HG02840 (cell line): Measurements from ENCODE around the gene TOR1B.
A peak's percentile ranks its signal among the peaks of the same experiment; 100 is the strongest.
"Not testable (repeated sequence)": the region's sequence is repeated elsewhere in the genome, so short reads cannot be mapped to it uniquely, and the experiment has no call there.

Experiments used
- ATAC-seq: cut with Tn5 transposase; IDR thresholded peaks from one replicate; pipeline ENCODE4 v1.9.1; 2021; ENCODE audit warnings: mild to moderate bottlenecking, moderate library complexity, moderate number of reproducible peaks; ENCODE audit not compliant: unreplicated experiment, low FRiP score

TOR1B gene

DNA sequence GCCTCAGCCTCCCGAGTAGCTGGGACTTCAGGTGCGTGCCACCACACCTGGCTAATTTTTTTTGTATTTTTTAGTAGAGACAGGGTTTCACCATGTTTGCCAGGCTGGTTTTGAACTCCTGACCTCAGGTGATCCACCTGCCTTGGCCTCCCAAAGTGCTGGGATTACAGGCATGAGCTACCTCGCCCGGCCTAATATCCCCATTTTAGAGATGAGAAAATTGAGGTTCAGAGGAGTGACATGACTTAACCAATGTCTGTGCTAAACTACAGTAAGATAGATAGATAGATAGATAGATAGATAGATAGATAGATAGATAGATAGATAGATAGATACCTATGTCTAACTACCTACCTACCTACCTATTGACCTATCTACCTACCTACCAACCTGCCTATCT, 26.9 kb upstream of the TOR1B start:
- not testable (repeated sequence) for ATAC-seq

DNA sequence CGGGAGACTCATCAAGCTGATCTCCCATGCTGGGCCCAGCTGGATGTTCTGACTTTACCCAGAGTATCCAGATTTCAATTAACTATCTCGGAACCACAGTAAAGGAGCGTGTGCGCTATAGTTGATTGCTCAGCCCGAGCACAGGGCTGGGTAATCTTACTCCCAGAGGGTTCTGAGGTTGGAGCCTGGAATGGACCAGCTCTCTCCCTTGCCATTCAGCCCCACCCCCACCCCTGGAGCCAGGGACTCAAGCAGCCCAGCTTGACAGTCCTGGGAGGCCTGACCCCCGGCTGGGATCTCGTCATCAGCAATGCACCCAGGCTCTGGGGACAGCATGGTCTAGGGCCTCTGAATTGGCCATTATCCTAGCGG, 26.4 kb upstream of the TOR1B start:
- ATAC-seq: no peak

DNA sequence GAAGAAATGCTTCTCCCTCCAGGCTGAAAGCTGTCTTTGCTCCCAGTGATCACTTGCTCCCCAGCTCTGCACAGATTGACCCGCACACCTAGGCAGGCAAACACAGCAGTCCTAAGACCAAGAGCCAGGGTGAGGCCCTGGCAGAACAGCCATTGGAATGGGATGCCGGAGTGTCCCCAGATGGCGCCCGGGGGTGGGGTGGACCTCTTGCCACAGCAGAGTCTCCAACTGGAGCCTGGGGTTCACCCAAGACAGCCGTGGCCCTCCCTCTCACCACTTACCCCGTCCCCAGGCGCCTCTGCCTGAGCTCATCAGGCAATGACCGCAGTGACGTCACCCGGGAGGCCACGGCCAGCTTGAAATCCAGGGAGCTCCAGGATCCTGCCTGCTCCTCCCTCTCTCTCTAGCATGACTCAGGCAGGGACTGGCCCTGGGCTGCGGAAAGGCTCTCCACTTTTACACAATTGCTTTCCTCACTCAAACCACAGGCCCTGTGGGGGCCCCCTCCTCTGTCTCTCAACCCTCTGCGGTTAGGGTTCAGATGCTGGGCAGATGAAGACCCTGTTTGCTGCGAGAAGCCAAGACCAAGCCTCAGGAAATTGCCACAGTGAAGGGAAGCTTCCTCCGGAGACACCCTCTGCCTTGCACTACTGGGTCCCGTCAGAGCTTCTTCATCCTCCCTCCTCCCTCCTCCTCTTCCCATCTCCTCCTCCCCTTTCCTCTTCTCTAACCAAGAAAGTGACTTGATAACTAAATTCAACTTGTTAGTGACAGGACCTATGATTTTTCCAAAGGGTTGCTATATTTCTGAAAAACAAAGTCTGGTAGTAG, 25.8 kb upstream of the TOR1B start:
- no peak for ATAC-seq

DNA sequence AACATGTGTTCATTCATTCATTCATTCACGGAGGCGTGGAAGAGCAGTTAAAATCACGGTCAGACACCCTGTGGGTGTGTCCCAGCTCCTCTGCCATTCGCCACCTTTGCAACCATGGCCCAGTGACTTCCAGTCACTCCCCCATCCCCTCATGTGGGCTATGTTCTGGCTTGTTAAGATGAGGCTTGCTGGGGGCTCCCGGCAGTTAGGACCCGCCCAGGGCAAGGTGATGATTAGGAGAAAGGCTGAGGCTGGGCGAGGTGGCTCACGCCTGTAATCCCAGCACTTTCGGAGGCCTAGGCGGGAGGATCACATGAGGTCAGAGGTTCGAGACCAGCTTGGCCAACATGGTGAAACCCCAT, 25.2 kb upstream of the TOR1B start:
- no peak for ATAC-seq

DNA sequence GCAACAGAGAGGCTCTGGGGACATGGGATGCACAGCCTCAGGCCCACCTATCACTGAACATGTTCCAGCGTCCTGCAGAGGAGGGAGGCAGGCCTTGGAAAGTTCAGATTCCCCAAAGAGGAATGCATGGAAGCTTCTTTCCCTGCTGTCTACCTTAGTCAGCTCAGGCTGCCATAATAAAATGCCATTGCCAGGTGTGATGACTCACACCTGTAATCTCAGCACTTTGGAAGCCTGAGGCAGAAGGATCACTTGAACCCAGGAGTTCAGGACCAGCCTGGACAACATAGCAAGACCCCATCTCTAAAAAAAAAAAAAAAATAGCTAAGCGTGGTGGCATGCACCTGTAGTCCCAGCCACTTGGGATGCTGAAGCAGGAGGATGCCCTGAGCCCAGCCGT, 24.5 kb upstream of the TOR1B start:
- no peak for ATAC-seq

DNA sequence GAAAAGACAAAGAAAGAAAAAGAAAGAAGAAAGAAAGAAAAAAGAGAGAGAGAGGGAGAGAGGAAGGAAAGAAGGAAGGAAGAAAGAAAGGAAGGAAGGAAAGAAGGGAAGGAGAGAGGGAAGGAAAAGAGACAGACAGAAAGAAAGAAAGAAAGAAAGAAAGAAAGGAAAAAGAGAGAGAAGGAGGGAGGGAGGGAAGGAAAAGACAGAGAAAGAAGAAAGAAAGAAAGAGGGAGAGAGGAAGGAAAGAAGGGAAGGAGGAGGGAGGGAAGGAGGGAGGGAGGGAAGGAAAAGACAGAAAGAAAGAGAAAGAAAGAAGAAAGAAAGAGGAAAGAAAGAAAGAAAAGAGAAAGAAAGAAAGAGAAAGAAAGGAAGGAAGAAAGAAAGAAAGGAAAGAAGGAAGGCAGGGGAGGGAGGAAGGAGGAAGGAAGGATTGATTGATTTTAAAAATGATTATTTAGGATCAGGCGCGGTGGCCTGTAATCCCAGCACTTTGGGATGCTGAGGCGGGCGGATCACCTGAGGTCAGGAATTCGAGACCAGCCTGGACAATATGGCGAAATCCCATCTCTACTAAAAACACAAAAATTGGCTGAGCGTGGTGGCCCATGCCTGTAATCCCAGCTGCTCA, 23.3 kb upstream of the TOR1B start:
- no peak for ATAC-seq

DNA sequence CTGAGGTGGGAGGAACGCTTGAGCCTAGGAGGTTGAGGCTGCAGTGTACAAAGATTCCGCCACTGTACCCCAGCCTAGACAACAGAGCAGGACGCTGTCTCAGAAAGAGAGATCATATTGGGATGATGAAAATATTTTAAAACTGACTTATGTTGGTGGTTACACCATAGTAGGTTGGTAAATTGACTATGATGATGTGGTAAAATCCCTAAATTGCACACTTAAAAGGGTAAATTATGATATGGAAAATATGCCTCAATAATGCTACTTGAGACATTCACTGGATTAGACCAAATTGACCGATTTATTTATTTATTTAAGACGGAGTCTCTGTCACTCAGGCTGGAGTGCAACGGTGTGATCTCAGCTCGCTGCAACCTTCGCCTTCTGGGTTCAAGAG, 21.9 kb upstream of the TOR1B start:
- ATAC-seq: no peak

DNA sequence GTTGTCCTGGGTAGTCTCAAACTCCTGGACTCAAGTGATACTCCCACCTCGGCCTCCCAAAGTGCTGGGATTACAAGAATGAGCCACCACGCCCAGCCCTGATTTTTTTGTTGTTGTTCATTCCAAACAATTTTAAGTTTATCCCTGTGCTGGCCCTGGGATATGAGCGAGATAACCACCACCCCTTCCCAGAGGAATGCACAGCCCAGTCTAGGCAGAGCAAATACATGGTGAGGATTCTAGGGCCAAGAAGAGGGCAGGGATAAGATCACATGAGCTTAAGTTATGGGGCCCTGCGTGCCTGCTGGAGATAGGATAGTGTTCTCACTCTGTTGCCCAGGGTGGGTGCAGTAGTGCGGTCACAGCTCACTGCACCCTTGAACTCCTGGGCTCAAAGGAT, 21.0 kb upstream of the TOR1B start:
- no peak for ATAC-seq

DNA sequence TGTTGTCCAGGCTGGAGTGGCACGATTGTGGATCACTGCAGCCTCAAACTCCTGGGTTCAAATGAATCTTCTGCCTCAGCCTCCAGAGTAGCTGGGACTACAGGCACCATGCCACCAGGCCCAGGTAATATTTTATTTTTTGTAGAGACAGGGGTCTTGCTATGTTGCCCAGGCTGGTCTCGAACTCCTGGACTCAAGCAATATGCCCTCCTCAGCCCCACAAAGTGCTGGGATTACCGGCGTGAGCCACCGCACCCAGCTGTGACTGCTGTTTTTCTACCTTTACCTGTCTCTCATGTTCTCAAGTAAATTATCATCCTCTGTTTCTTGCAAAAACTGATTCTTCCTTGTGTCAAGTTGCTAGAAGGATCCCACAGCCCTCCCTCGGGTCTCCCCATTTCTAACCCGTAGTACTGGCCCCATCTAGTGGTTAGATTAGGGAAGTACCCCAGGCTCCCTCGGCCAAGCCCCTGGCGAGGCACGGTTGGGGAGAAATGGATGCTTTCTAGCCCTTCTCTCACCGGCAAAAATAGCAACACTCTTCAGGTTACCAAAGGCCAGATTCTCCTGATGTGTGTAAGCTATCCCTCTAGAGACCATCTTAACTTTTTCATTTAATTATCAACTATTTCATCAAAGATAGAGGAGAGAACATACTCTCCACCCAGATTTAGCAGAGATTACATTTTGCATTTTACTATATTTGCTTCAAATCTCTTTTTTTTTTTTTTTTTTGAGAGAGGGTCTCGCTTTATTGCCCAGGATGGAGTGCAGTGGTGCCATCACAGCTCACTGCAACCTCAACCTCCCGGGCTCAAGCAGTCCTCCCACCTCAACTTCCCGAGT, 19.2 kb upstream of the TOR1B start:
- no peak for ATAC-seq

DNA sequence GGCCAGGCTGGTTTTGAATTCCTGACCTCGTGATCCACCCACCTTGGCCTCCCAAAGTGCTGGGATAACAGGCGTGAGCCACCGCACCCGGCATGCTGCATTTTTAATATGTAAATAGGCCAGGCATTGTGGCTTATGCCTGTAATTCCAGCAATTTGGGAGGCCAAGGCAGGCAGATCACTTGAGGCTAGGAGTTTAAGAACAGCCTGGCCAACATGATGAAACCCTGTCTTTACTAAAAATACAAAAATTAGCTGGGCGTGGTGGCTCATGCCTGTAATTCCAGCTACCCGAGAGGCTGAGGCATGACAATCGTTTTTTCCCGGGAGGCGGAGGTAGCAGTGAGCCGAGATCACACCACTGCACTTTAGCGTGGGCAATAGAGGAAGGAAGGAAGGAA, 18.0 kb upstream of the TOR1B start:
- not testable (repeated sequence) for ATAC-seq

DNA sequence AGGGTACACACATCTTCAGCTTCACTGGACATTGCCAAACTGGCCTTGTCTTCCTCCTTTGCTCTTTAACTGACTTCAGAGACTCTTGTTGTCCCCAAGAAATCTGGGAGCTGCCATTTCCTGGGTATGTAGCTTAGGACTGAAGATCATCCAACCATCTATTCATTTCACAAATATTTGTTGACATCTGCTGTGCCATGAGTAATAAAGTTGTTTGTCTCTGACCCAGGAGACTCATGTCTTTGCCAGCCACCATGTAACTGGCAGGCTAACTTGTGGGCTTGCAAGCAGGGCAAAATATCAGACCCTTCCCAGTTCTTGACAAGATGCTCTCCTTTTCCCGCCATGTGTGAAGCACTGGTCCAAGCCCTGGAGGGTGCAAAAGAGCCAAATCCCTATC, 17.1 kb upstream of the TOR1B start:
- no peak for ATAC-seq

DNA sequence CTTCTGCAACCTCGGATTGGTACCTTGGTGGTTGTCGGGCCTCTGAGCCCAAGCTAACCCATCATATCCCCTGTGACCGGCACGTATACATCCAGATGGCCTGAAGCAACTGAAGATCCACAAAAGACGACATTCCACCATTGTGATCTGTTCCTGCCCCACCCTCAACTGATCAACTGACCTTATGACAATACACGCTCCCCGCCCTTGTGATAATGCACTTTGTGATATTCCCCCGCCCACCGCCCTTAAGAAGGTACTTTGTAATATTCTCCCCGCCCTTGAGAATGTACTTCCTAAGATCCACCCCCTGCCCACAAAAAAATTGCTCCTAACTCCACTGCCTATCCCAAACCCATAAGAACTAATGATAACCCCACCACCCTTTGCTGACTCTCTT, 16.5 kb upstream of the TOR1B start:
- ATAC-seq: no peak

DNA sequence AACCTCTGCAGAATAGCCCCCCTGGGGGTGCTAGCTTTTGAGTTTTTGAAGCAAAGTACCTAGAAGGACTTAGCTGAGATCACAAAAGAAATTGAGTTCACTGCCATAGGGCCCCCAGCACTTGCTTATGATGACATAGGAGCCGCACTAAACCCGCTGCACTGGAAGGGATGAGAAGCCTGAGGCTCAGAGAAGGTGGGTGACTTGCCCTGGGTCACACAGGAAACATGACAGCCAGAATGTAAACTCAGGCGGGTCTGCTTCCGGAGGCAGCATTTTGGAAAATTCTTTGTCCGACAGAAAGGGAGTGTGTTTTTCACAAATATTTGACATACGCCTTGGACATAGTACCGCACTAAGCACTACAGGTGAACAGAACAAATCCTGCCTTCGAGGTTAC, 8.4 kb upstream of the TOR1B start:
- ATAC-seq: no peak

DNA sequence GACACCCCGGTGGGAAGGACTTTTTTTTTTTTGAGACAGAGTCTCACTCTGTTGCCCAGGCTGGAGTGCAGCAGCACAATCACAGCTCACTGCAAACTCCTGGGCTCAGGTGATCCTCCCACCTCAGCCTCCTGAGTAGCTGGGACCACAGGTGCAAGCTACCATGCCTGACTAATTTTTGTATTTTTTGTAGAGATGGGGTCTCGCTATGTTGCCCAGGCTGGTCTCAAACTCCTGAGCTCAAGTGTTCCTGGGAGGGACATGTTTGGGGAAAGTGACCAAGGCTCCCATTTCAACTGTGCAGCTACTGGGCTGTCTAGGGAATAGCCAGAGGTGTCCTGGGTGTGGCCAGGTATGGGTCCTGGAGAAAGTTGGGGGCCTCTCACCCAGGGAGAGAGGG, 7.0 kb upstream of the TOR1B start:
- not testable (repeated sequence) for ATAC-seq

DNA sequence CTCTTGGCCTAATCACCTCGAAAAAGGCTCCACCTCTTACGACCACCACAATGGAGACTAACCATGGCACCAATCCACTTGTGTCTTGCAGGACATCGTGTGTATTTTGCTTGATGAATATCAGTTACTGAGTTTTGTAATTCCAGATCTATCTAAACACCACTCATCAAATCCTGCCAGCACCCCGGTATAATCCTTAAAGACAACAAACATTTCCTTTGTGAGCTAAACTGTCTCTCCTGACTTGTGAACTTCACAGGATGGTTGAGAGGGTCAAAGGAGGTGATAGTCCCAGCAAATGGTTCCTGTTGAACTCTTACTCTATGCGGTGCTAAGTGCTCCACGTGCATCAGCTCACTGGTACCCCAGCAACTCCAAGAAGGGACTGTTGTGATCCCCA, 4.0 kb upstream of the TOR1B start:
- ATAC-seq: no peak

DNA sequence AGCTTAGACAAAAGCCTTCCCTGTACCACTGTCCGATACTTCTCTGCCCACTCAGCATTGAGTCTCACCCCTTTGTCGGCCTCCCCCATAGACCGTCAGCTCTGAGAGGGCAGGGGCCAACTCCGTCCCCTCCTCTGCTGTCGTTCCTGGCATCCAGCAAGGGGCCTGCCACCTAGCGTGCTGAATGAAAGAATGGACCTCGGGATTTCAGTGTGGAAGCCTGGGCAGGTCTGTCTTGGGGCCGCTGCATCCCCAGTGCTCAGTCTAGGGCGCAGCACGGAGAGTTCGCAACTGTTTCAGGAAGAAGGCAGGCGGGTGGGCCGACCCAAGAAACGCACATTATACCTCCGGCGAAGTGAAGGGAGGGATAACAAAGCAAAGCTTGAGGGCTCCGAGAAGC, 1.5 kb upstream of the TOR1B start:
- ATAC-seq: no peak

DNA sequence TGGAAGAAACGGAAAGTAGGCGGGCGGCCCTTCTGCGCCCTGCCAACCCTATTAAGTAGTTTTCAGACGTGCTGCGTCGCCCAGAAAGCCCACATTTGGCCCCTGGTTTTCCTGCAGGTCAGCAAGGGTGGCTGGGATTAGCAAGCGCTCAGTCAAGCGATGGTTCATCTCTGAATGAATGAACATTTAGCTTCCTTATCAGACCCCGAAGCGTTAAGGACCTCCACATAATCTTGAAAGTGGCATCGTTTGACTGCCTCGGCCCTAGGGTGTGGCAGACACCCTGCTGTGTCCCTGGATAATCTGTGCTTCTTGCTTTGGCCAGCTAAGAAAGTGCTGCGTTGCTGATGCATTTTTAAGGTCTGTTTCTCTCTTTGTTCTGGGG, 684 bp downstream of the TOR1B start:
- peak; percentile 15 for ATAC-seq

DNA sequence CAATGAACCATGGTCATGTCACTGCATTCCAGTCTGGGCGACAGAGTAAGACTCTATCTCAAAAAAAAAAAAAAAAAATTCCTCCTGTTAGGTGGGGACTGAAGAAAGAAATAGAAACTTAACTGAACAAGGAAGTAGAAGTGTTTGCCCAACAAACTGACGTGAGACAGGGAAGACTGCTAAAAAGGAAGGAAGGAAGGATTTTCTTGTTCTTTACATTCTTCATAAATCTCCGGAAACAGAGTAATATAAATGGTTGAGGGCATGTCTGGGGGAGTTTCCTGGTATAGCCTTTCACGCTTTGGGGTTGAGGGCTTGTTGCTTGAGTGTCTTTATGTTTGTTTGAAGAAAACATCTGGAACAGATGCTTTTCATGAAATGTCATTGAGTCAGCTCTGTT, 3.1 kb downstream of the TOR1B start:
- no peak for ATAC-seq

DNA sequence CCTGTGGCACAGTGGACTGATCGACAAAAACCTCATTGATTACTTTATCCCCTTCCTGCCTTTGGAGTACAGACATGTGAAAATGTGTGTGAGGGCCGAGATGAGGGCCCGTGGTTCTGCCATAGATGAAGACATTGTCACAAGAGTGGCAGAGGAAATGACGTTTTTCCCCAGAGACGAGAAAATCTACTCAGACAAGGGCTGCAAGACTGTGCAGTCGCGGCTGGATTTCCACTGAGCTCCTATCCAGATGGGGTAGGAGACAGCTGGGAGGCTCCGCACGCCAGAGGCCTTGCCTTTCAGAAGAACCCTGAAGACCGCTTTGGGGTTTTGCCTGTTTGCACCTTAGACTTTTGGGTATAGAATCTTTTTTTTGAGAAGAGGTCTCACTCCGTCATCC, 6.4 kb downstream of the TOR1B start:
- no peak for ATAC-seq

DNA sequence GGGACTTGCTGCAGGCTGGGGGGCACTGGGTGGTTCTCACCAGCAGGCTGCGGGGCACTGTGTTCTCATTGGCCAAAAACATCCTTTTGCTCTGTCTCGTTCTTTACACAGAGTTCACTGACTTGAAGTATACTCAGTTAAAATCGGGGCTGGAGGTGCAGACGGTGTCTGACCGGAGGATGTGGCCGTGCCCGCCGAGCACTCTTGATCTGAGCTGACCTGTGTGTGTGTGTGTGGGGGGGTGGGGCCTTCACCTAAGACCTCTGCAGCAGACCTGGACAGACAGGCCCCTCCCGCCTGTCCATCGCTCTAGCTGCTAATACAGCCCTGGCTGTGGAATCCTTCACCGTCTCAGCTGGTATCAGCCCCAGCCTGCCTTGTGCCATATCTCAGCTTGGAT, 7.1 kb downstream of the TOR1B start:
- ATAC-seq: no peak

DNA sequence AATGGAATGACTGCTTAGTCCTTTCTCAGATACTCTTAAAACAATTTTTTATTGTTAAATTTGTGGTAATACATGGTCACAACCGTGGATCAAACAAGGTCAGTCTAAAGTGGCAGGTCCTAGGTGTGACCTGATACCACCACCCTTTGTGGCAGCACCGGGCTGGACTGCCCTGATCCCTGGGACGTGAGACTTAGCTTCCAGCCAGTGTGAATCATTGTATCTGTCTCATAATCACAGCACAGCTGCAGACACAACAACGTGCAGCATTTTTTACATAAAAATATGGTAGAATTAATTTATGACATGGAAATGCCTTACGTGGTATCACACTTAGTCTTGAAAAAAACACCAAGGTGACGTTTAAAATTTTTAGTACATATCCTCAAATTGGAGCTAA, 7.8 kb downstream of the TOR1B start:
- no peak for ATAC-seq

DNA sequence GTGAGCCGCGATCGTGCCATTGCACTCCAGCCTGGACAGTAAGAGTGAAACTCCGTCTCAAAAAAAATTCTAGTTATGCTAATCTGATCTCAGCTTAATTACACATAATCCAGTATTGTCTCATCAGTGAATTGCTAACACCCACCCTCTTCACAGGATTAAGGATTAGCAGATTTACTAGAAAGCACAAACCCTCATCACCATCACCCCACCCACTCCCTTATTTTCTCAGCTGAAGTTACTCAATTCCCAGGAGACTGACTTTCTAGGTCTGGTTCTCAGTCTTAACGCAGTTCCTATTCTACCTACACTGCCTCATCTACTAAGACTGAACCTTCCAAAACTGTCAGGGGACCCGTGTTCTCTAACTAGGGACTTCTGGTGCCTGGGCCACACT, 9.0 kb downstream of the TOR1B start:
- ATAC-seq: no peak
